GM12878 (cell line): ENCODE data around the gene WDR13. TPM values are rescaled to one million over a fixed set of nuclear protein-coding genes. Genes with fewer than 3 reads are reported as not detected.

Experiments
- ATAC-seq: fragments of 200-7000 bp; cut with Tn5 transposase; 3 replicates; pipeline ENCODE4 v1.9.1; 2020; ENCODE audit warnings: mild to moderate bottlenecking, moderate library complexity
- BruUV-seq: library from RNA; stranded (reverse); fragments of 400-500 nt; replicated peaks from 2 replicates; lab custom pipeline; 2021; lab: Mats Ljungman, UMichigan
- CTCF ChIA-PET: fragments of 300-600 bp; sonication (Branson Sonifier 250); formaldehyde crosslinking; extraction: SDS; loops from one replicate; lab custom pipeline; 2021; ENCODE audit warnings: inconsistent platforms; lab: Yijun Ruan, JAX
- POLR2A ChIA-PET: fragments of 350-600 bp; formaldehyde crosslinking; extraction: SDS; loops from one replicate; lab custom pipeline; 2021; ENCODE audit warnings: inconsistent platforms; lab: Charles Lee
- RAD21 ChIA-PET: fragments of 300-600 bp; sonication (Branson Sonifier 250); formaldehyde crosslinking; loops from one replicate; lab custom pipeline; 2023; ENCODE audit warnings: antibody characterized with exemption; ENCODE audit not compliant: unreplicated experiment; lab: Charles Lee
- SMC1A ChIA-PET: fragments of 300-600 bp; sonication (Branson Sonifier 250); formaldehyde crosslinking; loops from one replicate; lab custom pipeline; 2023; ENCODE audit not compliant: unreplicated experiment, uncharacterized antibody; lab: Charles Lee
- DNase-seq: peaks from one replicate; pipeline ENCODE4 v3.0.0-alpha.2; 2011; ENCODE audit warnings: low read depth, low spot score
- FAIRE-seq: peaks from 3 replicates; lab custom pipeline; 2011; peaks lifted over from hg19 to GRCh38; lab: Jason Lieb, UNC
- H2AFZ ChIP-seq: 2 replicates; pipeline ENCODE4 v1.6.0; 2011; ENCODE audit warnings: low read depth, low read length, control low read depth; ENCODE audit not compliant: control insufficient read depth
- H3K27ac ChIP-seq: 2 replicates; pipeline ENCODE4 v1.5.1; 2011; ENCODE audit warnings: control low read depth; ENCODE audit not compliant: control insufficient read depth, insufficient read depth
- H3K27me3 ChIP-seq, 2 experiments: replicated peaks in 1 of 2; 2 replicates each; pipeline versions ENCODE4 v1.6.0 to v1.6.1; 2011; ENCODE audit warnings: low read length in 1 of 2; ENCODE audit not compliant: control insufficient read depth in 2 of 2, insufficient read depth in 2 of 2
- H3K36me3 ChIP-seq, 2 experiments: 2 replicates each; pipeline ENCODE4 v1.5.1; 2011; ENCODE audit warnings: low read length in 1 of 2; ENCODE audit not compliant: control insufficient read depth in 2 of 2, insufficient read depth in 2 of 2
- H3K4me1 ChIP-seq: 2 replicates; pipeline ENCODE4 v1.6.1; 2011; ENCODE audit warnings: mild to moderate bottlenecking, low read length, moderate library complexity, mixed read lengths; ENCODE audit not compliant: control insufficient read depth, insufficient read depth
- H3K4me2 ChIP-seq: 2 replicates; pipeline ENCODE4 v1.6.0; 2011; ENCODE audit warnings: control low read depth; ENCODE audit not compliant: control insufficient read depth, insufficient read depth
- H3K4me3 ChIP-seq: fragments of 200-600 bp; sonication (generic); 2 replicates; pipeline ENCODE4 v1.5.1; 2016
- H3K79me2 ChIP-seq: 2 replicates; pipeline ENCODE4 v1.6.0; 2011; ENCODE audit warnings: low read length; ENCODE audit not compliant: control insufficient read depth, insufficient read depth
- H3K9ac ChIP-seq: 2 replicates; pipeline ENCODE4 v1.8.0; 2011; ENCODE audit warnings: low read length, control low read depth, mixed read lengths; ENCODE audit not compliant: control insufficient read depth, insufficient read depth
- H3K9me3 ChIP-seq: replicated peaks from 3 replicates; pipeline ENCODE4 v1.5.1; 2011; ENCODE audit warnings: mild to moderate bottlenecking, low read length; ENCODE audit not compliant: control insufficient read depth, insufficient read depth
- H4K20me1 ChIP-seq: 2 replicates; pipeline ENCODE4 v1.6.0; 2011; ENCODE audit not compliant: control insufficient read depth, insufficient read depth
- CEBPB ChIP-seq, 2 experiments: fragments of 150-350 bp in 1 of 2; IDR thresholded peaks; 2 replicates each; pipeline ENCODE4 v1.6.1; 2012 to 2014; ENCODE audit warnings: low read depth in 2 of 2, low read length in 2 of 2, borderline replicate concordance in 1 of 2, inconsistent platforms in 1 of 2
- CREM ChIP-seq: IDR thresholded peaks from 2 replicates; pipeline ENCODE4 v1.6.1; 2014; ENCODE audit warnings: antibody characterized with exemption, low read depth
- DPF2 ChIP-seq: fragments of 450-650 bp; IDR thresholded peaks from 2 replicates; pipeline ENCODE4 v1.6.1; 2017; ENCODE audit warnings: mild to moderate bottlenecking
- EGR1 ChIP-seq, 2 experiments: IDR thresholded peaks; 1 replicate in 1 of 2; 2 replicates in 1 of 2; pipeline ENCODE4 v1.6.1; 2011 to 2012; ENCODE audit warnings: low read depth in 2 of 2, low read length in 2 of 2, borderline replicate concordance in 1 of 2, mild to moderate bottlenecking in 1 of 2, moderate library complexity in 1 of 2
- EP300 ChIP-seq, 2 experiments: fragments of 150-350 bp in 1 of 2; IDR thresholded peaks; 2 replicates each; pipeline ENCODE4 v1.6.1; 2011 to 2012; ENCODE audit warnings: low read depth in 2 of 2, low read length in 2 of 2, borderline replicate concordance in 1 of 2, improper control_type of control experiment in 1 of 2, inconsistent platforms in 1 of 2; ENCODE audit not compliant: control insufficient read depth in 1 of 2
- KDM1A ChIP-seq: fragments of 200-600 bp; sonication (generic); IDR thresholded peaks from 2 replicates; pipeline ENCODE4 v1.6.1; 2016; ENCODE audit warnings: borderline replicate concordance
- MYB ChIP-seq: fragments of 150-350 bp; IDR thresholded peaks from 2 replicates; pipeline ENCODE4 v1.6.1; 2014; ENCODE audit warnings: mild to moderate bottlenecking, low read depth, low read length, borderline replicate concordance
- NFIC ChIP-seq: IDR thresholded peaks from 2 replicates; pipeline ENCODE4 v1.6.1; 2012; ENCODE audit warnings: low read depth, mild to moderate bottlenecking, inconsistent platforms, low read length, moderate library complexity
- NR2F1 ChIP-seq: fragments of 450-650 bp; conservative IDR thresholded peaks from 2 replicates; pipeline ENCODE4 v1.6.1; 2017; ENCODE audit warnings: mild to moderate bottlenecking
- STAT3 ChIP-seq: IDR thresholded peaks from 2 replicates; pipeline ENCODE4 v1.6.1; 2011; ENCODE audit warnings: low read depth, low read length, improper control_type of control experiment
- SUZ12 ChIP-seq: fragments of 200-600 bp; sonication (generic); IDR thresholded peaks from one replicate; pipeline ENCODE4 v1.6.1; 2018; ENCODE audit warnings: antibody characterized with exemption, mild to moderate bottlenecking; ENCODE audit not compliant: unreplicated experiment
- TAF1 ChIP-seq: IDR thresholded peaks from 2 replicates; pipeline ENCODE4 v1.6.1; 2011; ENCODE audit warnings: mild to moderate bottlenecking, low read depth, low read length, borderline replicate concordance
- TARDBP ChIP-seq: IDR thresholded peaks from 2 replicates; pipeline ENCODE4 v1.6.1; 2016; ENCODE audit warnings: borderline replicate concordance
- TCF12 ChIP-seq: IDR thresholded peaks from 2 replicates; pipeline ENCODE4 v1.6.1; 2011; ENCODE audit warnings: low read depth, mild to moderate bottlenecking, low read length
- USF2 ChIP-seq: IDR thresholded peaks from 2 replicates; pipeline ENCODE4 v1.6.1; 2011; ENCODE audit warnings: low read depth, low read length, improper control_type of control experiment, borderline replicate concordance
- WRNIP1 ChIP-seq: IDR thresholded peaks from 2 replicates; pipeline ENCODE4 v1.6.1; 2011; ENCODE audit warnings: low read depth, low read length, improper control_type of control experiment, borderline replicate concordance
- ZNF622 ChIP-seq: fragments of 450-650 bp; IDR thresholded peaks from 2 replicates; pipeline ENCODE4 v1.6.1; 2017; ENCODE audit warnings: mild to moderate bottlenecking, inconsistent platforms
- WGBS: methylation state at CpG from one replicate; pipeline ENCODE4 v1.1.6; 2016; ENCODE audit warnings: low lambda C conversion rate; ENCODE audit not compliant: insufficient replicate concordance, insufficient coverage; ENCODE audit errors: missing lambda C conversion rate; 5-methylcytosine and 5-hydroxymethylcytosine counted together
- in situ Hi-C: fragments of 300-500 bp; cut with MboI; formaldehyde crosslinking; loops from 9 replicates; pipeline ENCODE4 v1.14.3; 2018; ENCODE audit warnings: mixed read lengths
- intact Hi-C: fragments of 100-400 bp; cut with micrococcal nuclease; formaldehyde crosslinking; loops from one replicate; pipeline ENCODE4 v1.14.2; 2022; ENCODE audit not compliant: unreplicated experiment
- polyA plus RNA-seq, 11 experiments: library from polyadenylated mRNA; depleted of rRNA in 4 of 11; unstranded in 6 of 11; stranded (reverse) in 5 of 11; fragments of >200 nt; fragmentation: Nextera tagmentation in 4 of 11; fragmentation: Illumina TruSeq in 1 of 11; extraction: Ambion mirVana in 4 of 11; extraction: Trizol in 1 of 11; gene quantifications; 1 replicate in 1 of 11; 2 replicates in 10 of 11; pipeline versions ENCODE4 v1.2.1 to v1.2.3, GENCODE V29; 2011 to 2016; ENCODE audit warnings: inconsistent platforms in 2 of 11, missing spikeins in 2 of 11, low read depth in 1 of 11
- total RNA-seq, 4 experiments: library from RNA; depleted of rRNA in 3 of 4; stranded (reverse); fragments of >200 nt in 3 of 4; fragmentation: Illumina TruSeq in 1 of 4; extraction: Trizol in 1 of 4; gene quantifications; 2 replicates each; pipeline versions ENCODE4 v1.2.1 to v1.2.3, GENCODE V29; 2013 to 2021

Gene WDR13
- total and polyA plus RNA-seq, 10 of the 15 experiments (the other 5 are each of a cell fraction or from before 2014, with no cell fraction given), result 6.9 to 62.7 (median 28.9) TPM

- 39% methylated on average over 5 of the region's 5 CpGs for WGBS
- Histone ChIP-seq H3K79me2 (no peaks in the 10 kb centered on the region), H3K4me2 (no peak overlapping the region), H3K4me3 (no peak overlapping the region), H3K36me3 (no peaks in the 10 kb centered on the region), H2AFZ (no peak overlapping the region), H3K9ac (no peak overlapping the region), H3K27ac (no peak overlapping the region), H3K27me3 (no peaks in the 10 kb centered on the region), H3K4me1 (no peaks in the 10 kb centered on the region), H3K9me3 (no peaks in the 10 kb centered on the region), H4K20me1 (no peaks in the 10 kb centered on the region)
- SMC1A ChIA-PET, result no interaction called here
- TF ChIP-seq NR2F1, result no peak
- RAD21 ChIA-PET, result no interaction called here
- BruUV-seq, result no TSS peak
- in situ Hi-C loops, result no loop called here
- no peak for DNase-seq
- intact Hi-C loops, result no loop called here
- FAIRE-seq, result no peak
- POLR2A ChIA-PET, result no interaction called here
- CTCF ChIA-PET, result interaction anchor here (0.5 kb wide), 1 partner anchor 651 kb away, joined by 3 read pairs; no protein-coding TSS in a partner anchor
- no peak for ATAC-seq
Observed at GRCh38 chrX:48616576-48616975, 19.3 kb downstream of the WDR13 start.

GRCh38 chrX:48617542-48618340, 20.4 kb downstream of the WDR13 start:
- no peak for FAIRE-seq
- TF ChIP-seq DPF2 (no peak), CEBPB (IDR thresholded peaks at IDR 0.05; ENCODE audit: borderline replicate concordance in 1 of 2, low read depth in 2 of 2, low read length in 2 of 2) (no peak), EP300 (IDR thresholded peaks at IDR 0.05; ENCODE audit: borderline replicate concordance in 1 of 2, control insufficient read depth in 1 of 2, low read depth in 2 of 2, low read length in 2 of 2) (no peak), TAF1 (no peak), NR2F1 (no peak), CREM (no peak), NFIC (no peak), WRNIP1 (no peak), USF2 (no peak), SUZ12 (no peak), KDM1A (no peak), TARDBP (no peak), STAT3 (no peak), MYB (no peak), TCF12 (no peak), EGR1 (IDR thresholded peaks at IDR 0.05; ENCODE audit: borderline replicate concordance in 1 of 2, low read depth in 2 of 2, low read length in 2 of 2) (no peak), ZNF622 (no peak)

More at GRCh38 chrX:48617542-48618340, 20.4 kb downstream of the WDR13 start:
- H3K27ac ChIP-seq, result no peak overlapping the region
- no peak overlapping the region for H3K4me3 ChIP-seq
- no TSS peak for BruUV-seq
- ATAC-seq (no peak), DNase-seq (no peak)
- SMC1A ChIA-PET, result no interaction called here
- H3K79me2 ChIP-seq, result no peaks in the 10 kb centered on the region
- 15% methylated on average over 8 of the region's 8 CpGs for WGBS
- in situ Hi-C loops (no loop called here), intact Hi-C loops (no loop called here)
- POLR2A ChIA-PET, result no interaction called here
- H3K36me3 ChIP-seq, result no peaks in the 10 kb centered on the region
- H3K9me3 ChIP-seq, result no peaks in the 10 kb centered on the region
- H3K27me3 ChIP-seq, result no peaks in the 10 kb centered on the region
- no peak overlapping the region for H2AFZ ChIP-seq
- no peak overlapping the region for H3K4me2 ChIP-seq
- H4K20me1 ChIP-seq, result no peaks in the 10 kb centered on the region
- RAD21 ChIA-PET, result no interaction called here
- CTCF ChIA-PET, result interaction anchor here (0.5 to 1.0 kb wide), 2 partner anchors 13 to 30 kb away, joined by 3 to 4 read pairs; no protein-coding TSS in a partner anchor
- H3K4me1 ChIP-seq, result no peaks in the 10 kb centered on the region
- no peak overlapping the region for H3K9ac ChIP-seq
